ENCODE measurements around the gene COL27A1.

COL27A1 gene

GRCh38 chr9:114250648-114251047, 95.3 kb downstream of the COL27A1 start:
- Histone ChIP-seq H3K27ac (replicated peaks) (no peak overlapping the region), H3K4me3 (replicated peaks; ENCODE audit: insufficient read depth, low read length) (no peak overlapping the region), H3K27me3 (ENCODE audit: insufficient read depth, poor library complexity, severe bottlenecking) (no peaks in the 10 kb centered on the region)
- DNase-seq (ENCODE audit: low read depth in 1 of 2, low spot score in 1 of 2): no peak
- TF ChIP-seq SPI1 (IDR thresholded peaks at IDR 0.05; ENCODE audit: borderline replicate concordance, low read depth) (no peak), POLR2AphosphoS5 (IDR thresholded peaks at IDR 0.05; ENCODE audit: low read depth) (no peak), GABPA (IDR thresholded peaks at IDR 0.05; ENCODE audit: low read depth) (no peak), CTCF (IDR thresholded peaks at IDR 0.05; ENCODE audit: insufficient read depth, low read length) (no peak), REST (IDR thresholded peaks at IDR 0.05; ENCODE audit: insufficient replicate concordance, low read depth) (no peak)

DNA sequence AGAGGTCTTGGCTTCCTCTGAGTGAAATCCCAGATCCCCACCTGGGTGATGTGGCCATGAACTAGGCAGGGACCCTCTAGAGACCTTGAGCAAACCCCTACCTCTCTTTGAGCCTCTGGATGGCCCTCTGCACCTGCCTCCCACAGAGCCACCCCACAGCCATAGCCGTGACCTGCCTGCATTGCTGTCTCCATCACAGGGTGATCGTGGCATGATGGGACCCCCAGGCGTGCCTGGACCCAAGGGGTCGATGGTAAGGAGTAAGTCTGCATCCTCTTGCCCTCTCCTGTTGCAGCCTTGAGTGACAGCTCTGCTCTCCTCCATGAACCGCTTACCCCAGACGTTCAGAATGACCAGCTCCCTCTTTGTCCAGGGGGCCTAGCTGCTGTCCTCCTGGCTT, 97.1 kb downstream of the COL27A1 start:
- H3K4me3 ChIP-seq (replicated peaks; ENCODE audit: insufficient read depth, low read length): no peak overlapping the region
- no peak for DNase-seq (ENCODE audit: low read depth in 1 of 2, low spot score in 1 of 2)
- H3K27ac ChIP-seq (replicated peaks): no peak overlapping the region
- TF ChIP-seq GABPA (IDR thresholded peaks at IDR 0.05; ENCODE audit: low read depth) (no peak), REST (IDR thresholded peaks at IDR 0.05; ENCODE audit: insufficient replicate concordance, low read depth) (no peak), SPI1 (IDR thresholded peaks at IDR 0.05; ENCODE audit: borderline replicate concordance, low read depth) (no peak), POLR2AphosphoS5 (IDR thresholded peaks at IDR 0.05; ENCODE audit: low read depth) (no peak), CTCF (IDR thresholded peaks at IDR 0.05; ENCODE audit: insufficient read depth, low read length) (no peak)
- no peaks in the 10 kb centered on the region for H3K27me3 ChIP-seq (ENCODE audit: insufficient read depth, poor library complexity, severe bottlenecking)

- H3K27me3 ChIP-seq (ENCODE audit: insufficient read depth, poor library complexity, severe bottlenecking): no peaks in the 10 kb centered on the region
- no peak for DNase-seq (ENCODE audit: low read depth in 1 of 2, low spot score in 1 of 2)
- TF ChIP-seq GABPA (IDR thresholded peaks at IDR 0.05; ENCODE audit: low read depth) (no peak), SPI1 (IDR thresholded peaks at IDR 0.05; ENCODE audit: borderline replicate concordance, low read depth) (no peak), POLR2AphosphoS5 (IDR thresholded peaks at IDR 0.05; ENCODE audit: low read depth) (no peak), REST (IDR thresholded peaks at IDR 0.05; ENCODE audit: insufficient replicate concordance, low read depth) (no peak), CTCF (IDR thresholded peaks at IDR 0.05; ENCODE audit: insufficient read depth, low read length) (no peak)
- no peak overlapping the region for H3K4me3 ChIP-seq (replicated peaks; ENCODE audit: insufficient read depth, low read length)
- H3K27ac ChIP-seq (replicated peaks): no peak overlapping the region
Observed at GRCh38 chr9:114256827-114257328, 101.5 kb downstream of the COL27A1 start.
